IMR-90 (cell line): ENCODE measurements around the gene MYEOV. TPM values are rescaled to one million over a fixed set of nuclear protein-coding genes. Genes with fewer than 3 reads are reported as not detected.

ENCODE experiments used
- ATAC-seq: fragments of 200-7000 bp; cut with Tn5 transposase; 2 replicates; pipeline ENCODE4 v1.9.1; 2020; ENCODE audit warnings: low read depth, mild to moderate bottlenecking, moderate library complexity
- BruUV-seq: library from RNA; stranded (reverse); fragments of 400-500 nt; replicated peaks from 2 replicates; lab custom pipeline; 2021; lab: Mats Ljungman, UMichigan
- CTCF ChIA-PET: fragments of 300-600 bp; formaldehyde crosslinking; extraction: SDS; loops from one replicate; lab custom pipeline; 2021; ENCODE audit warnings: antibody characterized with exemption; lab: Yijun Ruan, JAX
- POLR2A ChIA-PET: fragments of 300-600 bp; sonication (Branson Sonifier 250); formaldehyde crosslinking; loops from one replicate; lab custom pipeline; 2022; ENCODE audit warnings: antibody characterized with exemption; ENCODE audit not compliant: unreplicated experiment; lab: Charles Lee
- DNase-seq: peaks from one replicate; pipeline ENCODE4 v3.0.0; 2013
- H2AFZ ChIP-seq: replicated peaks from 2 replicates; pipeline ENCODE3; 2013; ENCODE audit warnings: low read length, mild to moderate bottlenecking; ENCODE audit not compliant: poor library complexity
- H2AK5ac ChIP-seq: 2 replicates; pipeline ENCODE4 v1.6.1; 2013; ENCODE audit warnings: low read depth, low read length, inconsistent platforms
- H2AK9ac ChIP-seq: replicated peaks from 2 replicates; pipeline ENCODE3; 2013; ENCODE audit warnings: mild to moderate bottlenecking, low read depth, low read length, moderate library complexity; ENCODE audit not compliant: poor library complexity
- H2BK120ac ChIP-seq: 2 replicates; pipeline ENCODE4 v1.6.1; 2013; ENCODE audit warnings: low read depth, low read length, inconsistent platforms
- H2BK15ac ChIP-seq: 3 replicates; pipeline ENCODE4 v1.6.1; 2013; ENCODE audit warnings: low read depth, low read length, inconsistent platforms
- H2BK20ac ChIP-seq: 2 replicates; pipeline ENCODE4 v1.6.1; 2013; ENCODE audit warnings: low read depth, mild to moderate bottlenecking, inconsistent platforms, low read length, moderate library complexity
- H2BK5ac ChIP-seq: 2 replicates; pipeline ENCODE4 v1.6.1; 2013; ENCODE audit warnings: mild to moderate bottlenecking, low read depth, low read length, inconsistent platforms; ENCODE audit not compliant: poor library complexity, severe bottlenecking
- H3K14ac ChIP-seq: replicated peaks from 2 replicates; pipeline ENCODE4 v1.6.1; 2013; ENCODE audit warnings: low read depth, low read length, inconsistent platforms
- H3K18ac ChIP-seq: 2 replicates; pipeline ENCODE4 v1.6.1; 2013; ENCODE audit warnings: low read depth, low read length, control low read depth
- H3K23ac ChIP-seq: 2 replicates; pipeline ENCODE4 v1.6.1; 2013; ENCODE audit warnings: low read depth, low read length, inconsistent platforms
- H3K27ac ChIP-seq: 2 replicates; pipeline ENCODE4 v1.5.1; 2013; ENCODE audit warnings: mild to moderate bottlenecking, control low read depth, low read length; ENCODE audit not compliant: insufficient read depth
- H3K27me3 ChIP-seq: 2 replicates; pipeline ENCODE4 v1.6.1; 2013; ENCODE audit warnings: low read length; ENCODE audit not compliant: control insufficient read depth, insufficient read depth
- H3K36me3 ChIP-seq: 2 replicates; pipeline ENCODE4 v1.6.1; 2013; ENCODE audit warnings: low read length, mixed read lengths; ENCODE audit not compliant: control insufficient read depth, insufficient read depth
- H3K4ac ChIP-seq: 2 replicates; pipeline ENCODE4 v1.6.1; 2013; ENCODE audit warnings: low read depth, low read length, inconsistent platforms
- H3K4me1 ChIP-seq: 2 replicates; pipeline ENCODE4 v1.6.1; 2013; ENCODE audit warnings: low read length, mixed read lengths; ENCODE audit not compliant: control insufficient read depth, insufficient read depth
- H3K4me2 ChIP-seq: 2 replicates; pipeline ENCODE4 v1.6.1; 2013; ENCODE audit warnings: low read depth, mild to moderate bottlenecking, control low read depth, low read length, moderate library complexity
- H3K4me3 ChIP-seq: 2 replicates; pipeline ENCODE4 v1.5.1; 2013; ENCODE audit warnings: low read depth, mild to moderate bottlenecking, control low read depth, low read length, moderate library complexity; ENCODE audit not compliant: insufficient read depth
- H3K56ac ChIP-seq: 2 replicates; pipeline ENCODE4 v1.6.1; 2013; ENCODE audit warnings: low read length, inconsistent platforms; ENCODE audit not compliant: insufficient read depth; ENCODE audit errors: extremely low read depth
- H3K79me1 ChIP-seq, 2 experiments: 2 replicates each; pipeline ENCODE4 v1.6.1; 2013; ENCODE audit warnings: low read length in 2 of 2, inconsistent platforms in 1 of 2, low read depth in 1 of 2
- H3K9ac ChIP-seq: 2 replicates; pipeline ENCODE4 v1.6.1; 2013; ENCODE audit warnings: low read depth, low read length, control low read depth
- H3K9me1 ChIP-seq: 2 replicates; pipeline ENCODE4 v1.6.1; 2013; ENCODE audit warnings: low read length, inconsistent platforms; ENCODE audit not compliant: insufficient read depth
- H3K9me3 ChIP-seq: 2 replicates; pipeline ENCODE4 v1.6.1; 2013; ENCODE audit warnings: low read length; ENCODE audit not compliant: control insufficient read depth, insufficient read depth
- H4K20me1 ChIP-seq: 2 replicates; pipeline ENCODE4 v1.6.1; 2013; ENCODE audit warnings: low read length, inconsistent platforms; ENCODE audit not compliant: insufficient read depth
- H4K5ac ChIP-seq: 2 replicates; pipeline ENCODE4 v1.6.1; 2013; ENCODE audit warnings: mild to moderate bottlenecking, low read depth, low read length, control low read depth
- H4K8ac ChIP-seq, 2 experiments: 2 replicates each; pipeline ENCODE4 v1.6.1; 2013; ENCODE audit warnings: low read depth in 2 of 2, low read length in 2 of 2, control low read depth in 1 of 2, inconsistent platforms in 1 of 2
- H4K91ac ChIP-seq: 2 replicates; pipeline ENCODE4 v1.6.1; 2013; ENCODE audit warnings: low read depth, low read length, inconsistent platforms; ENCODE audit not compliant: insufficient read depth
- BHLHE40 ChIP-seq: fragments of 150-350 bp; IDR thresholded peaks from 2 replicates; pipeline ENCODE4 v1.6.1; 2016; ENCODE audit warnings: mild to moderate bottlenecking, low read depth, low read length
- CEBPB ChIP-seq: IDR thresholded peaks from 2 replicates; pipeline ENCODE4 v1.6.1; 2012; ENCODE audit warnings: low read depth, low read length, improper control_type of control experiment
- CHD1 ChIP-seq: IDR thresholded peaks from 2 replicates; pipeline ENCODE4 v1.6.1; 2012; ENCODE audit warnings: low read depth, low read length, improper control_type of control experiment
- CTCF ChIP-seq: conservative IDR thresholded peaks from 2 replicates; pipeline ENCODE4 v1.5.1; 2012; ENCODE audit warnings: mild to moderate bottlenecking, low read depth, low read length, improper control_type of control experiment
- FOS ChIP-seq: fragments of 150-350 bp; IDR thresholded peaks from 2 replicates; pipeline ENCODE4 v1.6.1; 2016; ENCODE audit warnings: low read depth, low read length
- MAFK ChIP-seq: IDR thresholded peaks from 2 replicates; pipeline ENCODE4 v1.6.1; 2012; ENCODE audit warnings: low read depth, low read length, improper control_type of control experiment
- MAZ ChIP-seq: IDR thresholded peaks from 2 replicates; pipeline ENCODE4 v1.6.1; 2012; ENCODE audit warnings: low read depth, mild to moderate bottlenecking, low read length, improper control_type of control experiment, moderate library complexity, borderline replicate concordance
- NFE2L2 ChIP-seq: fragments of 150-350 bp; IDR thresholded peaks from 2 replicates; pipeline ENCODE4 v1.6.1; 2016; ENCODE audit warnings: low read depth, mild to moderate bottlenecking, low read length
- POLR2A ChIP-seq: IDR thresholded peaks from 2 replicates; pipeline ENCODE4 v1.6.1; 2012; ENCODE audit warnings: mild to moderate bottlenecking, low read depth, low read length
- RAD21 ChIP-seq: IDR thresholded peaks from 2 replicates; pipeline ENCODE4 v1.6.1; 2012; ENCODE audit warnings: low read length, improper control_type of control experiment
- RCOR1 ChIP-seq: IDR thresholded peaks from 2 replicates; pipeline ENCODE4 v1.6.1; 2012; ENCODE audit warnings: mild to moderate bottlenecking, low read length, improper control_type of control experiment; ENCODE audit not compliant: insufficient replicate concordance
- RFX5 ChIP-seq: IDR thresholded peaks from 2 replicates; pipeline ENCODE4 v1.8.0; 2012; ENCODE audit warnings: low read depth, mild to moderate bottlenecking, low read length, moderate library complexity
- USF2 ChIP-seq: fragments of 150-350 bp; IDR thresholded peaks from 2 replicates; pipeline ENCODE4 v1.6.1; 2017; ENCODE audit warnings: mild to moderate bottlenecking, antibody characterized with exemption, low read length, low read depth
- WGBS, 2 experiments: methylation state at CpG; one replicate each; pipeline versions ENCODE4 v1.1.5 to v1.1.7; 2013; ENCODE audit warnings: missing lambda C conversion rate in 2 of 2; ENCODE audit not compliant: insufficient read length in 1 of 2; ENCODE audit errors: extremely low coverage in 2 of 2; 5-methylcytosine and 5-hydroxymethylcytosine counted together
- dilution Hi-C: fragments of 300-500 bp; cut with HindIII; formaldehyde crosslinking; loops from one replicate; pipeline ENCODE4 v1.14.3; 2018; ENCODE audit warnings: low sequenced_read_pairs; ENCODE audit not compliant: unreplicated experiment
- in situ Hi-C: fragments of 300-500 bp; cut with MboI; formaldehyde crosslinking; loops from 3 replicates; pipeline ENCODE4 v1.14.3; 2019; ENCODE audit warnings: low sequenced_read_pairs, inconsistent platforms, mixed read lengths
- intact Hi-C: fragments of 100-400 bp; cut with micrococcal nuclease; formaldehyde crosslinking; loops from 2 replicates; pipeline ENCODE4 v1.10.0; 2022
- polyA plus RNA-seq, 3 experiments: library from polyadenylated mRNA; depleted of rRNA; stranded (reverse); fragments of >200 nt; gene quantifications; 2 replicates each; pipeline ENCODE4 v1.2.3, GENCODE V29; 2012; ENCODE audit warnings: low replicate concordance in 1 of 3
- total RNA-seq: library from RNA; depleted of rRNA; stranded (reverse); fragments of >200 nt; gene quantifications from 2 replicates; pipeline ENCODE4 v1.2.3, GENCODE V29; 2012

MYEOV gene
- total and polyA plus RNA-seq, 2 of the 4 experiments (the other 2 are of a cell fraction): 5.8 to 6.8 TPM

- Histone ChIP-seq H3K9me1 (peaks cover 5% of the 10 kb centered on the region), H3K18ac (no peak overlapping the region), H3K79me1 (peaks cover 0 to 6% of the 10 kb centered on the region in 2 experiments; a peak in 2 of 4 replicates), H3K27ac (no peak overlapping the region), H3K4me1 (peaks cover 5% of the 10 kb centered on the region), H3K14ac (no peak overlapping the region), H3K56ac (no peak overlapping the region), H3K4me2 (no peak overlapping the region), H3K4me3 (no peak overlapping the region), H2AK5ac (no peak overlapping the region), H4K91ac (no peak overlapping the region), H2BK15ac (no peak overlapping the region), H4K20me1 (no peaks in the 10 kb centered on the region), H2BK120ac (no peak overlapping the region), H3K9ac (no peak overlapping the region), H2BK20ac (no peak overlapping the region), H2BK5ac (peak overlapping the region; percentile 76), H4K8ac (no peak overlapping the region), H3K23ac (no peak overlapping the region), H4K5ac (no peak overlapping the region), H2AK9ac (no peak overlapping the region), H3K4ac (peak overlapping the region; percentile 12; the same call in 1 of the 2 replicates), H3K36me3 (no peaks in the 10 kb centered on the region), H2AFZ (no peak overlapping the region), H3K27me3 (no peaks in the 10 kb centered on the region), H3K9me3 (no peaks in the 10 kb centered on the region)
- TF ChIP-seq RFX5 (no peak), RCOR1 (no peak), CHD1 (no peak), CEBPB (no peak), MAFK (no peak), RAD21 (no peak), CTCF (no peak), NFE2L2 (no peak), POLR2A (no peak), BHLHE40 (no peak), FOS (no peak), USF2 (no peak), MAZ (no peak)
- BruUV-seq: no TSS peak
- ATAC-seq (no peak), DNase-seq (no peak)
- in situ Hi-C loops (no loop called here), dilution Hi-C loops (no loop called here), intact Hi-C loops (loop anchor here (1.0 to 10.0 kb wide), 2 partner anchors 157 to 350 kb away; partner anchors contain the start of gene CCND1)
- WGBS, 2 experiments: 89 to 100% methylated on average over 1 to 3 of the region's 4 CpGs
- CTCF ChIA-PET: no interaction called here
- POLR2A ChIA-PET: no interaction called here
Measured at GRCh38 chr11:69291459-69292110, 2.4 kb upstream of the MYEOV start.
